HG03064 (cell line): Measurements from ENCODE around the gene JMJD6.
A peak's percentile ranks its signal among the peaks of the same experiment; 100 is the strongest.

Experiments used
- ATAC-seq: cut with Tn5 transposase; IDR thresholded peaks from one replicate; pipeline ENCODE4 v1.9.1; 2021; ENCODE audit warnings: low read depth; ENCODE audit not compliant: unreplicated experiment

JMJD6 gene

DNA sequence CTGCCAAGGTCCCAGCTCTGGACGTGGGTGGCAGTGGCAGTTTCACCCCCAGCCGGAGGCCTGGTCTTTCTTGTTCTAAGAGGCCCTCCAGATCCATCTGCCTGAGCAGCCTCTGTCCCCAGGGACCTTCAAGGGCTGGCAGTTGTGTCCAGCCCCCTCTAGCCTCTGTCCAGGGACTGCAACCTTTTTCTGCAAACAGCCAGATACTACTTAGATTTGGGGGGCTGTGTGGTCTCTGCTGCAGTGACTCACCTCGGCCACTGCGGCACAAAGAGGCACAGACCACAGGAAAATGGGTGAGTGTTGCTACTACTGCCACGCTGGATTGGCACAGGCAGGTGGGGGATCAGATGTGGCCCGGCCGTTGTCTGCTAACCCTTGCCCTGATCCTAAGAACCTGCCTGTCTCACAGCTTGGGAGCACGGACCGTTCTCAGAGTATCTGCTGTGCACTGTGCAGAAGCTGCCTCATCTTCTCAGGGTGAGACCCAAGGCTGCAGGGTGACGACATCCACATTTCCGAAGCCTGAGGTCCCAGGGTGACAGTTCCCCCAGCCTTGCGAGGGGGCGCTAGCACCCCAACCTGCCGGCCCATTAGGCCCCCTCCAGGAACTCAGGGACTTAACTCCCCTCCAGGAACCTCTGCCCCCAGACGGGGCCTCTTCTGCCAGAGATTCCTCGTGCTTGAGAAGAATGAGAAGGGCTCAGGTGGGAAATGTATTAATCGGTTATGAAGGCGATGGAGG, 43.2 kb downstream of the JMJD6 start:
- ATAC-seq: no peak

- ATAC-seq: no peak
Measured at GRCh38 chr17:76682296-76682695, 44.1 kb downstream of the JMJD6 start.

DNA sequence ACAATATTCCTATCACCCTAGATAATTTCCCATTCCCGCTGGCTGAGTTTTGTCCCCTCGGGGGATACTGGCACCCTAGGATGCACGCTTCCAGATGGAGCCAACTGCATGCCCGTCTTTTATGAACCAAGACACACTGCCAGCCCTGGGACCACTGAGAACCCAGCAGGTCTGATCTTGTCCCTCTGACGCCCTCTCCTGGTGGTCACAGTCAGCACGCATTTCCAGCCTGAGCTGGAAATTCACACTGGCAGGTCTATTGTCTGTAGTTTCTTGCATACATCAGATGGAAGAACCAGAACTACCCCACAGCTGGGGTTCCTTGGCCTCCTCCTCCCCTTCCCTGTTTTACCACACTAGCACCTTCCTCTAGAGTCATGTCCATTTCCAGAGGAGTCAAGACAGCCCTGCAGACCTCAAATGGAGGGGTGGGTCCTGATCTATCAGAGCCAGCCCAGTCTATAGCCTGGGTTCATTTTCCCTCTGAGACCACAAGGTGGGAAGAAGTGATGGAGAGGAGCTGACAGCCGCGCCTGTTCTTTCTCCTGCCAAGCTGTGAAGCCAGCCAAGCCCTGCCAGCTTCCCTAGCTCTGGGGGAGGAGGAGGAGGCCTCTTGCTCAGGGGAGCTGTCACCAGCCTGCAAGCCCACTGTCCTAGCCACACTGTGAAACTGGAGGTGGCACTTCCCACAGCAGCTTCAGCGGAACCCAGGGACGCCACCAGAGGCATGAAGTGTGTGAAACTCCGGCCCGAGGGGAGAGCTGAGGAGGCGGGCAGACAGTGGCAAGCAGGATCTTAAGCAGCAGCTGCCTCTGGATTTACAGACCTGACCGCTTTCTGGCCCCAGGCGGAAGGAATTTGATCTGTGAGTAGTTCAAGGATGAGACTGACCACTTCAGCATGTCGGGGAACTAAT, 44.9 kb downstream of the JMJD6 start:
- ATAC-seq: no peak

DNA sequence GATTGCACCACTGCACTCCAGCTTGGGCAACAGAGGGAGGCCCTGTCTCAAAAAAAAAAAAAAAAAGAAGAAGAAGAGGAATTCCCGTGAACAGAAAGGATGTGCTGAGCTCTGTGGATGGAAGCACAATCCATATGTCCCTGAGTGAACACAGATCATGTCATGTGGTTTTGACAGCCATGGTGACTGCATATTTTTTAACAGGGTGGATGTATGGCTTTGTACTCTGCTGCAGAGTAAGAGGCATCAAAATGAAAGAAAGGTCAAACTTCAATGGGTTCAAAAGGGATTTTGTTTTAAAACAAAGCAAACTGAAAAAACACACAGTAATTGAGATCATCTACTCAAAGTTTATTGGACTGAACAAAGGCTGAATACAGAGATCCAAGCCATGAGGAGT, 47.2 kb downstream of the JMJD6 start:
- no peak for ATAC-seq

GRCh38 chr17:76678330-76678729, 48.1 kb downstream of the JMJD6 start:
- no peak for ATAC-seq

DNA sequence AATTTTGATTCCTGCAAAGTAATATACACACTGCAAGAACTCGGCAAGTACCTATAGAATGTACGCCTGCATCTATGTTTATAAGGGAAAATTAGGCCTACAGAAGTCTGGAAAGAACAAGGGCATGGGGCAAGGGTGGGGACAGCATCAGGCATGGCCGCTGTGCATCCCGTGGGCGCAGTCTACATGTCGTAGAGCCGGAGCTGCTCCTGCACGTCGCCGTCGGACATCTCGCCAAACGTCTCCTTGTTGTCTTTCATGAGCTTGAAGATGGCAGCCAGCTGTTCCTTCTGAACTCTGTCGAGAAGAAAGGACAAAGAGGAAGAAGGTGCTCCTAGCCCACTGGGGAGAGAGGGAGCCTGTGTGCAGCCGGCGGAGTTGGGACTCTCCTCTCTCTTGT, 49.0 kb downstream of the JMJD6 start:
- no peak for ATAC-seq

GRCh38 chr17:76676629-76677028, 49.8 kb downstream of the JMJD6 start:
- ATAC-seq: no peak

- no peak for ATAC-seq
Measured at GRCh38 chr17:76675648-76676047, 50.8 kb downstream of the JMJD6 start.

GRCh38 chr17:76674600-76674999, 51.8 kb downstream of the JMJD6 start:
- no peak for ATAC-seq

- ATAC-seq: no peak
Measured at GRCh38 chr17:76673729-76674128, 52.7 kb downstream of the JMJD6 start.

DNA sequence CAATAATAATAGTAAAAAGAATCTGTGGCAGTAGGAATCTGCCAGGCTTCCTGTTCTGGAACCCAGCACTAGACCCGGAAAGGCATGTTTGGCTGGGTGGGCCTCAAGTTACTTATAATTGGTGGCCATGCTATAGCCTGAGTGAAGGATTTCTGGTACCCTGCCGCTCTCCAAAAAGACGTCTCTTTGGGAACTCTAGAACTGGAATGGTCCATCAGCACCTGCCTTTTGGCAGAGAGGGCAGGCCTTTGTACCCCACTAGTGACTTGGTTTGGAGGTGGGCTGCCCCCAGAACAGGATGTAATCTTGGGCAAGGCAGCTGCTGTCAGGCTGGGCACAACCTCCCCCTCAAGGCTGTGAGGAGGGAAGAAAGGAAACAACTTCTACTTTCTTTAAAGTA, 53.5 kb downstream of the JMJD6 start:
- no peak for ATAC-seq

GRCh38 chr17:76672270-76672851, 54.0 kb downstream of the JMJD6 start:
- no peak for ATAC-seq

DNA sequence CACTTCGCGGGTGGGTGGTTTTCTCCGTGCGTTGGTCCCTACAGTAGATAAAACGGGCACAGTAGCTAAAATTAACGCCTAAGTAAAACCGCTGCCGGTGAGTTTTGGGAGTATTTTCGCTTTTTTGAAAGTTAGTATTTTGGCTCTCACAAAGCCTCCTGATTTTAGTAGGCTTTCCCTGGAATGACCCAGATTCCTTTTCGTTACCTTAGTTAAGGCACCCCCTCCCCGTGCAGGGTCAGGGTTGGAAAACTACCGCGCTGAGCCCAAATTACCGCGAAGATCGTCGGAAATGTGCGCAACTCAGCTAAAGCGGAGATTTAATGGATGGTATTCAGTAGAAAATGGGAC, 54.5 kb downstream of the JMJD6 start:
- no peak for ATAC-seq

- peak; percentile 91 for ATAC-seq
Measured at GRCh38 chr17:76671123-76671911, 55.1 kb downstream of the JMJD6 start.

DNA sequence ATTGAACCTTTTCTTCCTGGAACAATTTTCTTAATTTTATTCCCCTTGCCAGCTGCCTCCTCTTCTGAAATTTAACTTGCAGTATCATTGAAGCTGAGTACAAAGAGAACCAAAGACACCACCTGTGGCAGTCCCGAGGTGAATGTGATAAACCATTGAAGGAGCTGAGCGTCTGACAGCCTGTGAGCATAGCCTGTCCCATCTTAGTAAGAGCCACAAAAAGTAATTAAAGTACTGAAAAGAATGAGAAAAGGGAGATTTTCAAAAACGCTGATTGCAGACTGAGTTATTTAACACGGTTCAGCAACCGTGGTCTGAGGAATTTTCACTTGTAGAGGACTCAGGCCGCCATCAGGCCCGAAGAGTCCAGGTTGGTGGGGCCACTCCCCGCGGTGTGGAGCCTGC, 55.7 kb downstream of the JMJD6 start:
- ATAC-seq: no peak

DNA sequence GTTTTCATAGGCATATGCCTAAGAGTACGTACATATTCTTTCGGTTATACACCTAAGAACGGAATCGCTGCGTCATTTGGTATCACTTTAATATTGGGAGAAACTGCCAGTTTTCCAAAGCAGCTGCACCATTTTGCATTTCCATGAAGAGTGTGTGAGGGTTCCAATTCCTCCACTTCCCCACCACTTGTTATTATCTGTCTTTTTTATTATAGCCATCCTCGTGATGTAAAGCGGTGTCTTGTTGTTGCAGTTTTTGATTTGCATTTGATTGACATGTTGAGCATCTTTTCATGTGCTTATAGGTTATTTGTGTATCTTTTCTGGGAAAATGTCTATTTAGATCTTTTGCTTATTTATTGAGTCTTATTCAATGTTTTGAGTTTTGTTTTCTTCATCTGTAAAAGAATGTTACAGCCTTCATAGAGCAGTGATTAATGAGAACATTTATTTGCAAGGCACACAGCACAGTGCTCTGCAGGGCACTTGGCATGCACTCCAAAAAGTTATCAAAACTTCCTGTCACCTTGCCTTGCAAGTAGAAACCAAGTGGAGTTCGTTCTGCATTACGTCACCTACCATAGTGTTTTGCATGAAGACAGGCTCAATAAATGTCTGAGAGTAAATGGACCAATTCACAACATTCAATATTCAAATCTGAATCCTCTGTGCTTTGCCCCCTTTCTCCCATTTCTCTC, 56.2 kb downstream of the JMJD6 start:
- no peak for ATAC-seq
